Urinary bladder (tissue), 4 donors: ENCODE measurements around the gene TAS2R46. TPM values are rescaled to one million over a fixed set of nuclear protein-coding genes. Genes with fewer than 3 reads are reported as not detected.

ENCODE experiments used
- DNase-seq: peaks from one replicate; pipeline ENCODE4 v3.0.0-alpha.2; 2015; ENCODE audit errors: extremely low spot score
- H3K27ac ChIP-seq: one replicate; pipeline ENCODE4 v1.5.1; 2013; ENCODE audit warnings: low read depth, mild to moderate bottlenecking, moderate library complexity
- H3K36me3 ChIP-seq: one replicate; pipeline ENCODE4 v1.6.1; 2013; ENCODE audit warnings: mild to moderate bottlenecking, moderate library complexity; ENCODE audit not compliant: insufficient read depth
- H3K4me1 ChIP-seq: one replicate; pipeline ENCODE4 v1.6.1; 2013; ENCODE audit warnings: mild to moderate bottlenecking, moderate library complexity; ENCODE audit not compliant: insufficient read depth
- H3K4me3 ChIP-seq: one replicate; pipeline ENCODE4 v1.5.1; 2013; ENCODE audit warnings: low read depth, low read length
- WGBS: extraction: QIAGEN DNeasy Blood & Tissue Kit; methylation state at CpG from one replicate; pipeline ENCODE4 v1.1.7; 2013; 5-methylcytosine and 5-hydroxymethylcytosine counted together
- polyA plus RNA-seq: library from polyadenylated mRNA; stranded (reverse); fragments of 200-250 nt; gene quantifications from one replicate; pipeline ENCODE4 v1.2.3, GENCODE V29; 2013
- small RNA-seq: library from RNA; depleted of rRNA; stranded (forward); fragments of <200 nt; gene quantifications from one replicate; pipeline ENCODE3, GENCODE V24; 2014
- total RNA-seq: library from RNA; depleted of rRNA; stranded (reverse); fragments of >200 nt; gene quantifications from one replicate; pipeline ENCODE4 v1.2.3, GENCODE V29; 2014
- donor health status: healthy with polysubstance abuse.
- donor health status: healthy.

TAS2R46 gene
- total and polyA plus RNA-seq, 2 donors: 11.7 TPM; not detected in 1

DNA sequence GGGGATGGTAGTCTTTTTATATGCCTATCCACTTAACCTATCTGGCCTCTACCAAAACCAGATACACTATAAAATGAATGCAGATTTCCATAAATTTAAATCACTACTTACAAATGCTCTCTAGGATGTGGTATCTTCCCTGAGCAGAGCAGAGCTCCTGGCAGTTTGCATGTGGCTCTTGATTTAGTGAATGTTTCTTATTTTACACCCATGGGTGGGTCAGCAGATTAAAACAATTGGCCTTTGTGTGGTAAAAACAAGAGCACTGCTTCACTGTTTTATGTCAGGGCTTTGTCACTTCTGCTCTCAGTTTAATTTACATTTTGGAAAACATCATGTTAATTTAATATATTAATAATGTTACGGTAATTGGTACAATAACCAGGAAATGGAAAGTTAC, 45.2 kb downstream of the TAS2R46 start:
- WGBS: 97% methylated on average over 1 of the region's 1 CpG
- H3K27ac ChIP-seq: no peak overlapping the region
- DNase-seq: no peak
- no peaks in the 10 kb centered on the region for H3K4me1 ChIP-seq
- H3K36me3 ChIP-seq: peaks cover 2% of the 10 kb centered on the region
- H3K4me3 ChIP-seq: no peak overlapping the region

GRCh38 chr12:11015775-11016430, 46.2 kb downstream of the TAS2R46 start:
- 87% methylated on average over 4 of the region's 4 CpGs for WGBS
- Histone ChIP-seq H3K4me1 (no peaks in the 10 kb centered on the region), H3K36me3 (no peaks in the 10 kb centered on the region), H3K4me3 (no peak overlapping the region), H3K27ac (no peak overlapping the region)
- no peak for DNase-seq

DNA sequence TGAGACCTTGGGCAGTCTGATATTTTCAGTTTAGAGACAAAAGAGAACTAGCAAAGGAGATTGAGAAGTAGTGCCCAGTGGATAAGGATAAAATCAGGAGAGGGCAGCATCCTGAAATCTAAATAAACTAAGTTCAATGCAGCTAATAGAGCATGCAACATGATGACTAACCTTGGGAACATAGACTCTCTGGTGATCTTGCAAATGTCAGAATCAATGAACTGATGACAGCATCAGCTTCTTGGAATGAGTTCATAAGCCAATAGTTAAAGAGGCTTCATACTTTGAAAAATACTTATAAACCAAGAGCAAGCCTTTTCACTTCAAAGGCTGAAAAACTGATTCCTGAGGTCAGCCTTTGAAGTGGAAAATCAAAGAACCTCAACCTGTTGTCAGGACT, 47.9 kb downstream of the TAS2R46 start:
- H3K36me3 ChIP-seq: no peaks in the 10 kb centered on the region
- H3K27ac ChIP-seq: no peak overlapping the region
- no peaks in the 10 kb centered on the region for H3K4me1 ChIP-seq
- no peak for DNase-seq
- H3K4me3 ChIP-seq: no peak overlapping the region

Small RNA genes lying within 50 kb of the gene (small RNA-seq; reads per million reads assigned to genes)
- gene AC018630.1: not detected

Other genes starting within 250 kb of the TAS2R46 start
- 7.8 TPM for gene TAS2R10, start 235.9 kb downstream of the TAS2R46 start, total RNA-seq
- gene TAS2R10, start 235.9 kb downstream of the TAS2R46 start, polyA plus RNA-seq: not detected
- gene PRR4, start 212.8 kb downstream of the TAS2R46 start, total RNA-seq: 4.4 TPM
- 2.0 TPM for gene PRR4, start 212.8 kb downstream of the TAS2R46 start, polyA plus RNA-seq
- gene PRH1, start 178.0 kb downstream of the TAS2R46 start, total RNA-seq: 103 TPM
- 4.5 TPM for gene PRH1, start 178.0 kb downstream of the TAS2R46 start, polyA plus RNA-seq
- 14.3 TPM for gene TAS2R13, start 152.7 kb downstream of the TAS2R46 start, total RNA-seq
- gene TAS2R13, start 152.7 kb downstream of the TAS2R46 start, polyA plus RNA-seq: not detected
- gene PRH2, start 133.1 kb downstream of the TAS2R46 start, total RNA-seq: not detected
- gene PRH2, start 133.1 kb downstream of the TAS2R46 start, polyA plus RNA-seq: not detected
- gene TAS2R14, start 123.0 kb downstream of the TAS2R46 start, total RNA-seq: 20.3 TPM
- gene TAS2R14, start 123.0 kb downstream of the TAS2R46 start, polyA plus RNA-seq: 1.2 TPM
- 20.0 TPM for gene TAS2R50, start 75.4 kb downstream of the TAS2R46 start, total RNA-seq
- gene TAS2R50, start 75.4 kb downstream of the TAS2R46 start, polyA plus RNA-seq: not detected
- gene TAS2R20, start 64.0 kb downstream of the TAS2R46 start, total RNA-seq: 23.7 TPM
- gene TAS2R20, start 64.0 kb downstream of the TAS2R46 start, polyA plus RNA-seq: 0.22 TPM
- gene TAS2R19, start 39.7 kb downstream of the TAS2R46 start, total RNA-seq: 24.5 TPM
- gene TAS2R19, start 39.7 kb downstream of the TAS2R46 start, polyA plus RNA-seq: 0.24 TPM
- gene TAS2R31, start 30.9 kb downstream of the TAS2R46 start, total RNA-seq: 27.1 TPM
- 0.15 TPM for gene TAS2R31, start 30.9 kb downstream of the TAS2R46 start, polyA plus RNA-seq
- 23.7 TPM for gene TAS2R43, start 30.0 kb upstream of the TAS2R46 start, total RNA-seq
- gene TAS2R43, start 30.0 kb upstream of the TAS2R46 start, polyA plus RNA-seq: not detected
- gene TAS2R30, start 72.3 kb upstream of the TAS2R46 start, total RNA-seq: 42.9 TPM
- not detected for gene TAS2R30, start 72.3 kb upstream of the TAS2R46 start, polyA plus RNA-seq
- 10.8 TPM for gene SMIM10L1, start 108.9 kb upstream of the TAS2R46 start, total RNA-seq
- 12.8 TPM for gene SMIM10L1, start 108.9 kb upstream of the TAS2R46 start, polyA plus RNA-seq
- not detected for gene TAS2R42, start 124.6 kb upstream of the TAS2R46 start, total RNA-seq
- not detected for gene TAS2R42, start 124.6 kb upstream of the TAS2R46 start, polyA plus RNA-seq
- not detected for gene PRB3, start 207.4 kb upstream of the TAS2R46 start, total RNA-seq
- gene PRB3, start 207.4 kb upstream of the TAS2R46 start, polyA plus RNA-seq: not detected
- gene PRB4, start 248.1 kb upstream of the TAS2R46 start, total RNA-seq: not detected
- gene PRB4, start 248.1 kb upstream of the TAS2R46 start, polyA plus RNA-seq: not detected